ENCODE results near the gene ST8SIA3. TPM values are rescaled to one million over a fixed set of nuclear protein-coding genes. Genes with fewer than 3 reads are reported as not detected.

The ST8SIA3 gene
- total and polyA plus RNA-seq, 3 experiments from 2014 or later, result not detected

DNA sequence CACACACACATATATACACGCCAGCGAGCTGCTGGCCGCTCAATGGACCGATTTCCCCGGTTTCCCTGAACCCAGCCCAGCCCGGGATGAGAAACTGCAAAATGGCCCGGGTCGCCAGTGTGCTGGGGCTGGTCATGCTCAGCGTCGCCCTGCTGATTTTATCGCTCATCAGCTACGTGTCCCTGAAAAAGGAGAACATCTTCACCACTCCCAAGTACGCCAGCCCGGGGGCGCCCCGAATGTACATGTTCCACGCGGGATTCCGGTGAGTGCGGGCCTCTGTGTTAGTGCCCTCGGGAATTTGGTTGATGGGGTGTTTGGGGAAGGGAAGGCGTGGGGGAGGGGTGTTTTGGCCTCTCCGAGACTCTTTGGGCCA, 392 bp downstream of the ST8SIA3 start:
- Mint-ChIP-seq H3K9me3 (peaks cover 0 to 17% (median 7%) of the 10 kb centered on the region in 5 donors), H3K36me3 (peaks cover 0 to 2% (median 0%) of the 10 kb centered on the region in 3 donors), H3K27me3 (peaks cover 40 to 67% of the 10 kb centered on the region in 2 donors), H3K4me1 (no peaks in the 10 kb centered on the region), H3K4me3 (no peak overlapping the region), H3K27ac (no peak overlapping the region)
- Histone ChIP-seq H3K36me3 (ENCODE audit: insufficient read depth, low read length) (no peaks in the 10 kb centered on the region), H3K4me3 (ENCODE audit: low read length) (no peak overlapping the region), H3K4me1 (ENCODE audit: insufficient read depth, low read length) (no peaks in the 10 kb centered on the region), H3K27me3 (ENCODE audit: insufficient read depth, low read length, poor library complexity, severe bottlenecking) (no peaks in the 10 kb centered on the region), H3K27ac (ENCODE audit: low read depth, low read length) (no peak overlapping the region), H3K9me3 (ENCODE audit: low read length) (no peaks in the 10 kb centered on the region)
- CTCF ChIA-PET, result no interaction called here
- POLR2A ChIA-PET, result no interaction called here
- no peak for DNase-seq

DNA sequence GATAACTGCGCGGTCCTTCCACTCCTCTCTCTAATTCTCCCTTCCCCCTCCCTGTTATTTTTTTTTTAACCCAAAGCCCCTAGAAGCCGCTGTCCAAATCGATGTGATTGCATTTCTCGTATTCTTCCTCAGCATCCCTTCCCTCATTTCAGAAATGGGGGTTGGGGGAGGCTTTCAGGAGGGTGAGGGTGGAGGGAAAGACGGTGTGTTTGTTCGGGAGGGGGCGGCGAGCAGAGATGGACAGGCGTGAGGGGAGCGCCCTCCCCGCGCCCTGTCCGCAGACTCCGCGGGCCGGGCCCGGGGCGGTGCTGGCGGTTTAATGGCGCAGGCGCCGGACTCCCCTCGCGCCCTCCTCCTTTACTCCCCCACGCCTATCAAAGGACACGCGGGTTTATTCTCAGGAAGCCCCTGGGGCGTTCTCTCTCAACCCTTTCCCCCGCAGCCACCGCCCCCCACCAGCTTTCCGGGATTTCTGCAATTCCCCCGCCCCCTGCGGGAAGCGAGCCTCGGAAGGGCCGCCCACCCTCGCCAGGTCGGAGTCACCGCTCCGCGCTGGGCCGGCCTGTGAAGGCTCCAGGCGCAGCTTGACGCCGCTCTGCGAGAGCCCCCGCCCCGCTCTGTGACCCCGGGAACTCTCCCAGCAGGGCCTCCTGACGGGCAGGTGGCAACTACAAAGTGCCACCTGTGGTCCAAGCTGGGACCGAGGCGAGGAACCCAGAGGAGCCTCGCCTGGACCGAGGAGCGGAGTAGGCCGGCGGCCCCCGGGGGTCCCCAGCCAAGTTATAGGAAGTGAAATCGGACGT, 981 bp downstream of the ST8SIA3 start:
- Histone ChIP-seq H3K27ac (ENCODE audit: low read depth, low read length) (no peak overlapping the region), H3K36me3 (ENCODE audit: insufficient read depth, low read length) (no peaks in the 10 kb centered on the region), H3K4me3 (ENCODE audit: low read length) (no peak overlapping the region), H3K9me3 (ENCODE audit: low read length) (no peaks in the 10 kb centered on the region), H3K4me1 (ENCODE audit: insufficient read depth, low read length) (no peaks in the 10 kb centered on the region), H3K27me3 (ENCODE audit: insufficient read depth, low read length, poor library complexity, severe bottlenecking) (no peaks in the 10 kb centered on the region)
- no peak for DNase-seq
- no peak overlapping the region for H3K27ac Mint-ChIP-seq
- peaks cover 0 to 2% (median 0%) of the 10 kb centered on the region in 3 donors for H3K36me3 Mint-ChIP-seq
- H3K9me3 Mint-ChIP-seq, result peaks cover 0 to 17% (median 7%) of the 10 kb centered on the region in 5 donors
- H3K4me1 Mint-ChIP-seq, result no peaks in the 10 kb centered on the region
- H3K4me3 Mint-ChIP-seq, result no peak overlapping the region
- POLR2A ChIA-PET, result no interaction called here
- peaks cover 42 to 62% of the 10 kb centered on the region in 2 donors for H3K27me3 Mint-ChIP-seq
- CTCF ChIA-PET, result no interaction called here

DNA sequence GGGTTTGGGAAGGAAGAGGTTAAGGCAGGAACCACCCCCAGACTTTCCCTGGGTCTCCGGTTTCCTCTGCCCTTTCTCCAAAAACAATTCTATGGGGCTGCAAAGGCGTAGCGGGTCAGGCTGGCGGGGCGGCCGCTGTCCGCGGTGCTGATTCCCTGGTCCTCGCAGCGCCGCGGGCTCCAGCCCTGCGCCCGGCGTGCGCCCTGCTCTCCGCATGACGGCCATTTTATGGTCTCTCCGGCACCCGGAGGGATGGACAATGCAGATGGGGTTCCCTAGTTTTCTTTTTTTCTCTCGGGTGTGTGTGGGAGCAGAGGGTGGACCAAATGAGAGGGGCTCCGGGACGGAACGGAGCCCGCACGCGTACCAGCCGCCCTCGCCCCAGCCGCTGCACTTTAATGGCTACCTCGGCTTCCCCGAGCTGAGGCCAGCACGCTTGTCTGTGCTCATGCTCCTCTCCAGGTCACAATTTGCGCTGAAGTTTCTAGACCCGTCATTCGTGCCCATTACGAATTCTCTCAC, 1.6 kb downstream of the ST8SIA3 start:
- Mint-ChIP-seq H3K27me3 (peaks cover 42 to 65% of the 10 kb centered on the region in 2 donors), H3K4me3 (no peak overlapping the region), H3K4me1 (no peaks in the 10 kb centered on the region), H3K36me3 (peaks cover 0 to 2% (median 0%) of the 10 kb centered on the region in 3 donors), H3K27ac (no peak overlapping the region), H3K9me3 (peaks cover 0 to 17% (median 7%) of the 10 kb centered on the region in 5 donors)
- Histone ChIP-seq H3K27ac (ENCODE audit: low read depth, low read length) (no peak overlapping the region), H3K4me3 (ENCODE audit: low read length) (no peak overlapping the region), H3K27me3 (ENCODE audit: insufficient read depth, low read length, poor library complexity, severe bottlenecking) (no peaks in the 10 kb centered on the region), H3K36me3 (ENCODE audit: insufficient read depth, low read length) (no peaks in the 10 kb centered on the region), H3K9me3 (ENCODE audit: low read length) (no peaks in the 10 kb centered on the region), H3K4me1 (ENCODE audit: insufficient read depth, low read length) (no peaks in the 10 kb centered on the region)
- CTCF ChIA-PET, result no interaction called here
- no peak for DNase-seq
- POLR2A ChIA-PET, result no interaction called here

DNA sequence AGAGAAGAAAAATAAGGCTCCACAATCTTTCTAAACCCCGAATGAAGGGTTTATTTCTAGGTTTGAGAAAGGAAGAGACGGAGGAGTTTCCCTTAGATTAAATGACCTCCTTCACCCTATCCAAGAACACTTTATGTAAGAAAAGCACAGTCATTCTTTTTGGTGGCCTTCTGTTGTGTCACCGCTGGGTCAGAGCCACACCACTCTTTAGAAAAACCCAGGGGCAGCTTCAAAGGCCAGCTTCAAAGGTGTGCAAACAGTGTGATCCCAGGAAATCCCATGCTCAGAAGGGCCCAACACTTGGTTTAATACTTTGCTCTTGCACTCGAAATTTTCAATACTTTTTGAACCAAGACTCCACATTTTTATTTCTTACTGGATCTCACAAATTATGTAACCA, 7.1 kb downstream of the ST8SIA3 start:
- H3K9me3 ChIP-seq (ENCODE audit: low read length), result no peaks in the 10 kb centered on the region
- H3K9me3 Mint-ChIP-seq, result peaks cover 0 to 9% (median 5%) of the 10 kb centered on the region in 5 donors
- no peak overlapping the region for H3K4me3 Mint-ChIP-seq
- no peaks in the 10 kb centered on the region for H3K4me1 ChIP-seq (ENCODE audit: insufficient read depth, low read length)
- peaks cover 8 to 38% of the 10 kb centered on the region in 2 donors for H3K27me3 Mint-ChIP-seq
- ChIA-PET POLR2A (no interaction called here), CTCF (no interaction called here)
- no peak overlapping the region for H3K27ac ChIP-seq (ENCODE audit: low read depth, low read length)
- no peak overlapping the region for H3K27ac Mint-ChIP-seq
- H3K36me3 Mint-ChIP-seq, result peaks cover 0 to under 1% (median 0%) of the 10 kb centered on the region in 3 donors
- H3K36me3 ChIP-seq (ENCODE audit: insufficient read depth, low read length), result no peaks in the 10 kb centered on the region
- no peaks in the 10 kb centered on the region for H3K4me1 Mint-ChIP-seq
- no peak for DNase-seq
- H3K4me3 ChIP-seq (ENCODE audit: low read length), result no peak overlapping the region
- no peaks in the 10 kb centered on the region for H3K27me3 ChIP-seq (ENCODE audit: insufficient read depth, low read length, poor library complexity, severe bottlenecking)

DNA sequence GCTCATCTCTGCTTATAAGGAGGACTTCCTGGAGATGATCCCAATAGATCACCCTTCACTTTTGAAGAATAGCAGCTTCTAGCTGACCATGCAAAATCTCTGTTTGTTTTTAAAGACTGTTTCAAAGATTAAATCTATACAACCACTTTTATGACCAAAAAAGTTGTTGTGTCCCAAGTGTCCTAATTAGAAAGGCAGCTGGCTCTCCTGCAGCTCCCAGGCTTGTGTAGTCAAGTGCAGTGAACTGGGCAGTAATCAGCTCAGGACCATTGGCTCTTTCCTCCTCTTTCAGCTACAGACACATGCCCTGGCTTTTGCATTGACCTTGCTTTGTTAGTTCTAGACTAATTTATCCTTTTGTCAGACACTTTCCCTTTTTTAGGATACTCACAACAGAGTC, 10.4 kb downstream of the ST8SIA3 start:
- DNase-seq, result no peak

DNA sequence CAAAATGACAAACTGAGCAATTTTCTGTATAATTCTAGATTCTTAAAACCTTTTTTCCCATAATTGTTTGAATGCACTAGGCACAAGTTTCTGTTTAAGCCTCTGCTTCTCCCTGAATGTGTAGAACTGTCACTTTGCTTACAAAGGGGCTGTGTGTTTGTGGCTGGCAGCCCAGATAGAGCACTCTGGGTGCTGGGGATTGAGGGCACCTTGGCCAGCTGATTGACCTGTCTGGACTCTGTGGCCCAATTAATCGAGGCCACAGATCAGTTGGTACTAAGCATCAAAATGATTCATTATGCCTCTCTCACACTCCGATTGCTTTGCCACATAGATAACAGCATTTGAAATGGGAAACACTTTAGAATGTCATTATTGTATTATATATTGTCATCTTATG, 12.1 kb downstream of the ST8SIA3 start:
- no peak overlapping the region for H3K4me3 Mint-ChIP-seq
- H3K36me3 ChIP-seq (ENCODE audit: insufficient read depth, low read length), result no peaks in the 10 kb centered on the region
- no peaks in the 10 kb centered on the region for H3K9me3 ChIP-seq (ENCODE audit: low read length)
- ChIA-PET POLR2A (no interaction called here), CTCF (no interaction called here)
- no peaks in the 10 kb centered on the region for H3K27me3 ChIP-seq (ENCODE audit: insufficient read depth, low read length, poor library complexity, severe bottlenecking)
- H3K27ac ChIP-seq (ENCODE audit: low read depth, low read length), result no peak overlapping the region
- H3K4me3 ChIP-seq (ENCODE audit: low read length), result no peak overlapping the region
- H3K9me3 Mint-ChIP-seq, result peaks cover 0 to 5% (median 1%) of the 10 kb centered on the region in 5 donors
- no peak overlapping the region for H3K27ac Mint-ChIP-seq
- no peak for DNase-seq
- H3K4me1 ChIP-seq (ENCODE audit: insufficient read depth, low read length), result no peaks in the 10 kb centered on the region
- no peaks in the 10 kb centered on the region for H3K4me1 Mint-ChIP-seq
- peaks cover 14 to 20% of the 10 kb centered on the region in 2 donors for H3K27me3 Mint-ChIP-seq
- no peaks in the 10 kb centered on the region for H3K36me3 Mint-ChIP-seq

More for the DNA sequence above, 10.4 kb downstream of the ST8SIA3 start:
- Mint-ChIP-seq H3K4me1 (no peaks in the 10 kb centered on the region), H3K36me3 (no peaks in the 10 kb centered on the region), H3K27me3 (peaks cover 8 to 24% of the 10 kb centered on the region in 2 donors), H3K4me3 (no peak overlapping the region), H3K27ac (no peak overlapping the region), H3K9me3 (peaks cover 0 to 5% (median 1%) of the 10 kb centered on the region in 5 donors)
- CTCF ChIA-PET, result no interaction called here
- Histone ChIP-seq H3K4me1 (ENCODE audit: insufficient read depth, low read length) (no peaks in the 10 kb centered on the region), H3K27me3 (ENCODE audit: insufficient read depth, low read length, poor library complexity, severe bottlenecking) (no peaks in the 10 kb centered on the region), H3K9me3 (ENCODE audit: low read length) (no peaks in the 10 kb centered on the region), H3K4me3 (ENCODE audit: low read length) (no peak overlapping the region), H3K36me3 (ENCODE audit: insufficient read depth, low read length) (no peaks in the 10 kb centered on the region), H3K27ac (ENCODE audit: low read depth, low read length) (no peak overlapping the region)
- POLR2A ChIA-PET, result no interaction called here

DNA sequence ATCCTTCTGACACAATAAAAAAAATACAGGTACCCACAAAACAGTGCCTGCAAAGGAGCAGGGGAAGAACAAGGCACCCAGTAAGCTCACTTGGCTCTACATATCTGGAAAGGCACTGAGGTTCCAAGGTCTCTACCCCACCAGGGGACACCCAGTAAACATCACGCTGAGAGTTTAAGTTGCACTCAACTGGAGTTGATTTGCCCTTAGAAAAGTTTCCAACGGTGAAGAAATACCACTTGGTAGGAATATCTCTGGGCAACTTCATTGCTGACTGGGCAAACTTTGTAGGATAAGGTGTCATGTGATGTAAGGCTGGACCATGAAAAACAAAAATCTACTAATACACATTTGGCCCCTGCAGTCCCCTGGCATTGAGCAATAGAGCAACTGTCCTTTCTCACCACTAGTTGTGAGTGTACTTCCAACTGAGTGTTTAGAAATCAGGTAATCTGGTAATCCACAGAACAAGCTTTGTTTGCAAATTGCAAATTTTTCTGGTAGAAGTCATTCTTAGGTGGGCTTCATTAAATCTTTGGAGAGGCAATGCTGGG, 14.2 kb downstream of the ST8SIA3 start:
- no peaks in the 10 kb centered on the region for H3K9me3 ChIP-seq (ENCODE audit: low read length)
- no peak overlapping the region for H3K4me3 Mint-ChIP-seq
- peaks cover 0 to 2% (median 0%) of the 10 kb centered on the region in 5 donors for H3K9me3 Mint-ChIP-seq
- peaks cover 9 to 11% of the 10 kb centered on the region in 2 donors for H3K27me3 Mint-ChIP-seq
- H3K4me1 Mint-ChIP-seq, result no peaks in the 10 kb centered on the region
- no peaks in the 10 kb centered on the region for H3K4me1 ChIP-seq (ENCODE audit: insufficient read depth, low read length)
- CTCF ChIA-PET, result no interaction called here
- POLR2A ChIA-PET, result no interaction called here
- H3K36me3 ChIP-seq (ENCODE audit: insufficient read depth, low read length), result no peaks in the 10 kb centered on the region
- H3K27ac Mint-ChIP-seq, result no peak overlapping the region
- no peaks in the 10 kb centered on the region for H3K27me3 ChIP-seq (ENCODE audit: insufficient read depth, low read length, poor library complexity, severe bottlenecking)
- no peak overlapping the region for H3K4me3 ChIP-seq (ENCODE audit: low read length)
- no peak for DNase-seq
- no peaks in the 10 kb centered on the region for H3K36me3 Mint-ChIP-seq
- H3K27ac ChIP-seq (ENCODE audit: low read depth, low read length), result no peak overlapping the region

GRCh38 chr18:57372444-57372843, 20.1 kb downstream of the ST8SIA3 start:
- Histone ChIP-seq H3K27me3 (ENCODE audit: insufficient read depth, low read length, poor library complexity, severe bottlenecking) (no peaks in the 10 kb centered on the region), H3K4me3 (ENCODE audit: low read length) (no peak overlapping the region), H3K9me3 (ENCODE audit: low read length) (no peaks in the 10 kb centered on the region), H3K4me1 (ENCODE audit: insufficient read depth, low read length) (no peaks in the 10 kb centered on the region), H3K36me3 (ENCODE audit: insufficient read depth, low read length) (no peaks in the 10 kb centered on the region), H3K27ac (ENCODE audit: low read depth, low read length) (no peak overlapping the region)
- no peaks in the 10 kb centered on the region for H3K4me1 Mint-ChIP-seq
- ChIA-PET POLR2A (no interaction called here), CTCF (no interaction called here)
- H3K27me3 Mint-ChIP-seq, result peaks cover 11 to 14% of the 10 kb centered on the region in 2 donors
- no peak overlapping the region for H3K27ac Mint-ChIP-seq
- DNase-seq, result no peak
- H3K36me3 Mint-ChIP-seq, result no peaks in the 10 kb centered on the region
- H3K9me3 Mint-ChIP-seq, result peaks cover 0 to 4% (median 0%) of the 10 kb centered on the region in 5 donors
- H3K4me3 Mint-ChIP-seq, result no peak overlapping the region

All from CD8-positive, alpha-beta memory T cell (primary cell).